ENCODE results near the gene PON1.
A peak's percentile ranks its signal among the peaks of the same experiment; 100 is the strongest.

Gene PON1

DNA sequence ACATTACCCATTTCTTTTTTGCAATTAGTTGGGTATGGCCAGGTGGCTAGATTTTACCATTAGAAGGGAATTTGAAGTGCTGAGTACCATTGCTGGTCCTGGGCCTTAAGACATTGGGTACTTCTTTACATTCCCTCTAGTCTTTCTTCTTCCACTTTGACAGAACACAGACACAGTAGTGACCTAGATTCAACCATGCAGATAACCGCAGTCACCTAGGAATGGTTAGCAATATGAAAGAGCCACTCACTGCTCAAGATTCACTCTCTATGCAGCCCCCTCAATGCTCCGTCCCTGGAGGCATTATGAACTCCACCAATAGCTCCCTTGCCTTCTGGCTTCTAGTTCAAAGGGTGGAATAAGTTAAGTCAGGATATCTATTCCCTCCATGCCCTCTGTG is 16.2 kb upstream of the PON1 start:
- Histone ChIP-seq H2BK15ac (ENCODE audit: low read depth, poor library complexity, severe bottlenecking) (no peak overlapping the region), H3K9me3 (ENCODE audit: control insufficient read depth, low read length) (no peaks in the 10 kb centered on the region), H2BK5ac (ENCODE audit: low read depth, low read length, poor library complexity, severe bottlenecking) (no peak overlapping the region), H3K36me3 (ENCODE audit: control insufficient read depth in 1 of 2, insufficient read depth in 2 of 2, low read depth in 1 of 2, low read length in 2 of 2) (no peaks in the 10 kb centered on the region), H3K23ac (ENCODE audit: low read length in 2 of 2) (no peak overlapping the region), H3K9ac (ENCODE audit: low read length) (no peak overlapping the region), H2BK12ac (ENCODE audit: low read length in 2 of 2) (no peak overlapping the region), H3K14ac (ENCODE audit: low read length in 2 of 2) (no peak overlapping the region), H2BK120ac (ENCODE audit: low read depth, low read length) (no peak overlapping the region), H2AFZ (ENCODE audit: low read depth, low read length) (no peak overlapping the region), H3K18ac (ENCODE audit: low read depth in 1 of 2, low read length in 2 of 2) (no peak overlapping the region), H4K91ac (ENCODE audit: low read length) (no peak overlapping the region), H2AK5ac (ENCODE audit: low read length, severe bottlenecking) (no peak overlapping the region), H3K4me3 (ENCODE audit: insufficient read depth in 1 of 2, low read depth in 1 of 2, low read length in 2 of 2) (no peak overlapping the region), H3K4ac (ENCODE audit: low read depth in 1 of 2, low read length in 2 of 2) (no peak overlapping the region), H3K79me1 (replicated peaks; ENCODE audit: low read length, poor library complexity, severe bottlenecking) (no peaks in the 10 kb centered on the region), H3K4me2 (ENCODE audit: low read length, poor library complexity, severe bottlenecking) (no peak overlapping the region), H4K8ac (ENCODE audit: low read length) (no peak overlapping the region), H3K27me3 (ENCODE audit: control insufficient read depth in 1 of 2, insufficient read depth in 1 of 2, low read length in 2 of 2) (no peaks in the 10 kb centered on the region), H3K4me1 (ENCODE audit: control insufficient read depth, insufficient read depth, low read depth, low read length) (peaks cover 3% of the 10 kb centered on the region), H3K27ac (ENCODE audit: low read length, poor library complexity, severe bottlenecking) (no peak overlapping the region)
- 96% methylated on average over 2 of the region's 2 CpGs for WGBS
- DNase-seq, result no peak

DNA sequence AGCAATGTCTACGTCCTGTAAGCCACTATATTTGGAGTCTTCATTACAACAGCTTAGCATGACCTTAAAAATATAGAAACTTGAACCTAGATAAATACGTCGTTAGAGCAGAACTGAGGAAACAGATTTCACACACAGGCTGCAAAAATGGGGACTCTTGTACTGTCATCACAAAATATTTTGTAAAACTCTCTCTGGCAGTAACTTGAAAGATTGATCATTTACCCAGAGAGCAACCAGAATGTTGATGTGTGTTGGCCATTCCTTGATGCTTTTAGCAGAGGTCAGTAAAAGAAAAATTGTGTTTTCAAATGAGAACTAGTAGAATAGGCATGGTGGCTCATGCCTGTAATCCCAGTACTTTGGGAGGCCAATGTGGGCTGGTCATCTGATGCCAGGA is 14.5 kb upstream of the PON1 start:
- WGBS, result 86% methylated on average over 3 of the region's 3 CpGs
- no peak overlapping the region for H2BK120ac ChIP-seq (ENCODE audit: low read depth, low read length)
- H2AFZ ChIP-seq (ENCODE audit: low read depth, low read length), result no peak overlapping the region
- no peak overlapping the region for H3K4me2 ChIP-seq (ENCODE audit: low read length, poor library complexity, severe bottlenecking)
- H3K23ac ChIP-seq (ENCODE audit: low read length in 2 of 2), result no peak overlapping the region
- no peak overlapping the region for H3K4me3 ChIP-seq (ENCODE audit: insufficient read depth in 1 of 2, low read depth in 1 of 2, low read length in 2 of 2)
- no peak overlapping the region for H3K18ac ChIP-seq (ENCODE audit: low read depth in 1 of 2, low read length in 2 of 2)
- no peak overlapping the region for H2BK15ac ChIP-seq (ENCODE audit: low read depth, poor library complexity, severe bottlenecking)
- no peak for DNase-seq
- H2AK5ac ChIP-seq (ENCODE audit: low read length, severe bottlenecking), result no peak overlapping the region
- no peak overlapping the region for H4K91ac ChIP-seq (ENCODE audit: low read length)
- H4K8ac ChIP-seq (ENCODE audit: low read length), result no peak overlapping the region
- no peaks in the 10 kb centered on the region for H3K36me3 ChIP-seq (ENCODE audit: control insufficient read depth in 1 of 2, insufficient read depth in 2 of 2, low read depth in 1 of 2, low read length in 2 of 2)
- H3K27ac ChIP-seq (ENCODE audit: low read length, poor library complexity, severe bottlenecking), result no peak overlapping the region
- no peaks in the 10 kb centered on the region for H3K27me3 ChIP-seq (ENCODE audit: control insufficient read depth in 1 of 2, insufficient read depth in 1 of 2, low read length in 2 of 2)
- no peaks in the 10 kb centered on the region for H3K9me3 ChIP-seq (ENCODE audit: control insufficient read depth, low read length)
- H3K4ac ChIP-seq (ENCODE audit: low read depth in 1 of 2, low read length in 2 of 2), result no peak overlapping the region
- H2BK12ac ChIP-seq (ENCODE audit: low read length in 2 of 2), result no peak overlapping the region
- no peak overlapping the region for H3K14ac ChIP-seq (ENCODE audit: low read length in 2 of 2)
- H2BK5ac ChIP-seq (ENCODE audit: low read depth, low read length, poor library complexity, severe bottlenecking), result no peak overlapping the region
- no peaks in the 10 kb centered on the region for H3K79me1 ChIP-seq (replicated peaks; ENCODE audit: low read length, poor library complexity, severe bottlenecking)
- H3K9ac ChIP-seq (ENCODE audit: low read length), result no peak overlapping the region
- peaks cover 3% of the 10 kb centered on the region for H3K4me1 ChIP-seq (ENCODE audit: control insufficient read depth, insufficient read depth, low read depth, low read length)

DNA sequence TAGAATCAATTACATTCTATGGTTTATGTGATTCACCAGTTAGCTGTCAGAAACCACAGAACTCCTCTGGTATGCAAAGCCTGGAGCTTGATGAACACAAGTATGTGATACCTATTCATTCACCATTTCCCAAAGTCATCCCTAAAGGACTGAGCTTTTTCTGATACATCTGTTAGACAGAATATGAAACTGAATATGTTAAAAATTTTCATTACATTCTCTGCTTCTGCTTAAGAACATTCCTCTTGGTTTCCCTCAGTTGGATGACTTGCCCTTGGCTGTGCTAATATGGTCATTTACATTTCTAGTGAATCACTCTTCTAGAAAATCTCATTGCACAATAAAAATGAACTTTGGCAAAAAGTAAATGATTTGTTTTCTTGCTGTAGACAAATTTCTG is 10.8 kb upstream of the PON1 start:
- Histone ChIP-seq H3K23ac (ENCODE audit: low read length in 2 of 2) (no peak overlapping the region), H2BK120ac (ENCODE audit: low read depth, low read length) (no peak overlapping the region), H3K27ac (ENCODE audit: low read length, poor library complexity, severe bottlenecking) (peak overlapping the region; percentile 86), H3K4me3 (ENCODE audit: insufficient read depth in 1 of 2, low read depth in 1 of 2, low read length in 2 of 2) (no peak overlapping the region), H3K79me1 (replicated peaks; ENCODE audit: low read length, poor library complexity, severe bottlenecking) (no peaks in the 10 kb centered on the region), H3K4me1 (ENCODE audit: control insufficient read depth, insufficient read depth, low read depth, low read length) (peaks cover 3% of the 10 kb centered on the region), H3K27me3 (ENCODE audit: control insufficient read depth in 1 of 2, insufficient read depth in 1 of 2, low read length in 2 of 2) (no peaks in the 10 kb centered on the region), H3K36me3 (ENCODE audit: control insufficient read depth in 1 of 2, insufficient read depth in 2 of 2, low read depth in 1 of 2, low read length in 2 of 2) (no peaks in the 10 kb centered on the region), H2BK15ac (ENCODE audit: low read depth, poor library complexity, severe bottlenecking) (no peak overlapping the region), H3K9me3 (ENCODE audit: control insufficient read depth, low read length) (no peaks in the 10 kb centered on the region), H2AK5ac (ENCODE audit: low read length, severe bottlenecking) (no peak overlapping the region), H3K14ac (ENCODE audit: low read length in 2 of 2) (no peak overlapping the region), H3K4ac (ENCODE audit: low read depth in 1 of 2, low read length in 2 of 2) (no peak overlapping the region), H2BK12ac (ENCODE audit: low read length in 2 of 2) (no peak overlapping the region), H2AFZ (ENCODE audit: low read depth, low read length) (no peak overlapping the region), H2BK5ac (ENCODE audit: low read depth, low read length, poor library complexity, severe bottlenecking) (no peak overlapping the region), H4K8ac (ENCODE audit: low read length) (no peak overlapping the region), H3K4me2 (ENCODE audit: low read length, poor library complexity, severe bottlenecking) (no peak overlapping the region), H3K18ac (ENCODE audit: low read depth in 1 of 2, low read length in 2 of 2) (no peak overlapping the region), H4K91ac (ENCODE audit: low read length) (no peak overlapping the region), H3K9ac (ENCODE audit: low read length) (no peak overlapping the region)
- peak; percentile 21 for DNase-seq

DNA sequence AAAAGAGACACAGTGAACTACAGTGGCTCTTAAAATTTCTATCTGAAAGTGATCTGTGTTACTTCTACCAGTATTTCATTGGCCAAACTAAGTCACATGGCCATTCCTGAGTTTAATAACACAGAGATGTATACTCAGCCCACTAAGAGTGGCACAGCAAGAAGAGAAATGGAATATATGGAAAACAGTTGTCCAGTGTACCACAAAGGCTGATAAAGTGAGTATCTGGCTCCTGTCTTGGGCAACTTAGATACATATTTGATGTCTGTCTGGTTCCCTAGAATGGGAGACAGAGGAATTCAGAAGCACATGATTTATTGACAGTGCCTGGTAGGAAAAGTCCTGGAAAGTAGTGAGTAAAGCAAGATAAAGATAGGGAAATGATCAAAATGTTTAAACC is 10.1 kb upstream of the PON1 start:
- peak overlapping the region; percentile 61 for H3K27ac ChIP-seq (ENCODE audit: low read length, poor library complexity, severe bottlenecking)
- no peak overlapping the region for H2BK12ac ChIP-seq (ENCODE audit: low read length in 2 of 2)
- peaks cover 3% of the 10 kb centered on the region for H3K4me1 ChIP-seq (ENCODE audit: control insufficient read depth, insufficient read depth, low read depth, low read length)
- no peak overlapping the region for H3K23ac ChIP-seq (ENCODE audit: low read length in 2 of 2)
- H3K4ac ChIP-seq (ENCODE audit: low read depth in 1 of 2, low read length in 2 of 2), result no peak overlapping the region
- no peak overlapping the region for H3K18ac ChIP-seq (ENCODE audit: low read depth in 1 of 2, low read length in 2 of 2)
- peak overlapping the region; percentile 31 for H2BK5ac ChIP-seq (ENCODE audit: low read depth, low read length, poor library complexity, severe bottlenecking)
- no peak overlapping the region for H2BK15ac ChIP-seq (ENCODE audit: low read depth, poor library complexity, severe bottlenecking)
- H2AFZ ChIP-seq (ENCODE audit: low read depth, low read length), result no peak overlapping the region
- H2BK120ac ChIP-seq (ENCODE audit: low read depth, low read length), result no peak overlapping the region
- H3K4me2 ChIP-seq (ENCODE audit: low read length, poor library complexity, severe bottlenecking), result no peak overlapping the region
- H4K91ac ChIP-seq (ENCODE audit: low read length), result no peak overlapping the region
- H3K79me1 ChIP-seq (replicated peaks; ENCODE audit: low read length, poor library complexity, severe bottlenecking), result no peaks in the 10 kb centered on the region
- H3K4me3 ChIP-seq (ENCODE audit: insufficient read depth in 1 of 2, low read depth in 1 of 2, low read length in 2 of 2), result no peak overlapping the region
- H3K14ac ChIP-seq (ENCODE audit: low read length in 2 of 2), result no peak overlapping the region
- H3K9me3 ChIP-seq (ENCODE audit: control insufficient read depth, low read length), result no peaks in the 10 kb centered on the region
- DNase-seq, result no peak
- H3K36me3 ChIP-seq (ENCODE audit: control insufficient read depth in 1 of 2, insufficient read depth in 2 of 2, low read depth in 1 of 2, low read length in 2 of 2), result no peaks in the 10 kb centered on the region
- H4K8ac ChIP-seq (ENCODE audit: low read length), result no peak overlapping the region
- peak overlapping the region; percentile 39 for H2AK5ac ChIP-seq (ENCODE audit: low read length, severe bottlenecking)
- no peak overlapping the region for H3K9ac ChIP-seq (ENCODE audit: low read length)
- H3K27me3 ChIP-seq (ENCODE audit: control insufficient read depth in 1 of 2, insufficient read depth in 1 of 2, low read length in 2 of 2), result no peaks in the 10 kb centered on the region
